SIG-M5 (cell line): ENCODE data around the gene DNAH9.

Experiments
- DNase-seq: peaks from one replicate; lab custom pipeline; 2025; lab: John Stamatoyannopoulos, UW

Gene DNAH9

DNA sequence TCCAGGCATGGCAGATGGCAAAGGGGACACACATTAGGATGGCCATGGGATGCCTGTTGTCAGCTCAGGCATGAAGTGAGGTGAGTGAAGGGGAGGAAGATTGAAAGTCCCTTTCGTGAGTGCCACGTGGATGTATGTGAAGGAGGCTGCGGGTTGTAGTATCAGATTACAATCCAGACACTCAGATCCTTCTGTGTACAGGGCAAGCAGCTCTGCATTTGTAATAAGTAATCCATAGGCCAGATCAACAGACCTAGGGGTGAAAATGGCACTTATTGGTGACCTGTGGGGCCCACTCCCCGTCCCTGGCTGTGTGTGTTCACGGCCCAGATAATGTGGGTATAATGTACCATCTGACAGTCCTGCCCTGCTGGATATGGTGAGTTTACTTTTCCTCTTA lies 159.5 kb downstream of the DNAH9 start:
- no peak for DNase-seq

GRCh38 chr17:11768106-11768505 lies 169.8 kb downstream of the DNAH9 start:
- DNase-seq, result no peak

GRCh38 chr17:11768981-11769380 lies 170.7 kb downstream of the DNAH9 start:
- no peak for DNase-seq

GRCh38 chr17:11772031-11772430 lies 173.8 kb downstream of the DNAH9 start:
- no peak for DNase-seq

DNA sequence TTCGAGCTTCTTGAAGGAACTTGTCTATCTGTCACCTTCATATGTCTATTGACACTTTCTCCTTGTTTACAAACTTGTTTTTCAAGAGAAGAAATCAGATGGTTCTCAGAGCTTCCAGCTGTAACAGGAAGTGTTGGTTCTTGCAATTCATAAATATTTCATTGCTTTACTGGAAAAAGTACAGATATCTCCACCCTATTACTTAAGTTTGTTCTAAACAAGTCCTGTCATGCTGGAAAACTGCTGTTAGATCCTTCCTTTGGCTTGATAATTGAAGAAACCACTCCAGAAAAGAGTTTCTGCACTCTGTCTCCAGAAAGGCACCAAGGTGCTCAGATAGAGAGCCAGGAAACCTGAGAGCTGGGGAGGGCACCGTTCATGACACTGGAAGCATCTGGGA lies 181.6 kb downstream of the DNAH9 start:
- no peak for DNase-seq

DNA sequence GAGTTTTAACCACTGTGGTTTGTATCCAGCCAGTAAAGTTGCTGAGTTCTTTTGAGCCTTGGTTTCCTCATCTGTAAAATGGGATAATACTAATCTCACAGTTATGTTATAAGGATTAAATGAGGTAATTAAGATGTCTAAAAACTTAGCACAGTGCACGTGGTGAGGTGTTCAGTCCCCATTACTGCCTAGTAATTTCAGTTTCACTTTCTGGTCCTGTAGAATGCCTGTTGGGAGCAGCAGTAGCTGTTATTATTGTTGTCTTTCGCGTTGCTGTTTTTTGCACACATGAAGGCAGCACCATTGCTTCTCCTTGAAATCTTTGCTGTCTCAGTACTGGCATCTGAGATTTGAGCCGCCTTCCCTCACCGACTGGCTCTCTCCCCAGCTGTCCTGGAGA lies 182.4 kb downstream of the DNAH9 start:
- DNase-seq, result no peak

GRCh38 chr17:11786711-11787438 lies 188.6 kb downstream of the DNAH9 start:
- DNase-seq, result no peak

GRCh38 chr17:11795906-11796305 lies 197.6 kb downstream of the DNAH9 start:
- DNase-seq, result no peak

DNA sequence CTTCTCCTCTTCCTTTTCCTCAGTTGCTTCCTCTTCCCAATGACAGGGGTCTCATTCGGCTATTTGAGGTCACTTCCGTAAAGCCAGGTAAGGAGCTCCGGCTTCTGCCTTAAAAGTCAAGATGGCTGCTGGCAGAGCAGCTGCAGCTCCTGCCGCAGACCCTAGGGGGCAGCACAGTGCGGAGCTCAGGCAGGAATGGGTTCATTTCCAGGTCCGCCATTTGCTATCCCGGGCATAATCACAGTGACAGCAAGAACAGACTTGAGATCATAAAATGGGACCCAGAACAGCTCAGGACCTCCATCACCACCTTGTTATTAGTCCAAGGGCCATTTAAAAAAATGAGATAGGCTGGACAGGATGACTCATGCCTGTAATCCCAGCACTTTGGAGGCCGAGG lies 199.5 kb downstream of the DNAH9 start:
- DNase-seq, result no peak

- no peak for DNase-seq
Measured at GRCh38 chr17:11803231-11803969, 205.1 kb downstream of the DNAH9 start.

DNA sequence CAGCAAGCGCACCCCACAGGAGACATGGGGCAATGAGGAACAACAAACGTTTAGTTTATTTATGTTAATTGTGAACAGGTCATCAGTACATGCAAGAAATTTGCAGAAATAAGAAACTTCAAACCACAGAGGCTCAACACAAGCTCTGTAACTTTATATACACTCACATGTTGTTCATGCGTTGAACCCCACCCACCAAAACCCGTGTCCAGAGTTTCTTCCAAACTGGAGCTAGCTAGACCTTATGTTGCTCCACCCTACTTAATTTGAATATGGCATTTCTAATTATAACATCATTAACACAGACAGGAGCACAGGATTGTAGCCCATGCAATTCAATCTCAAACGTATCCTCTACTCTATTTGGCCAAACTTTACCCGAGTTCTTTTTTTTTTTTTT lies 206.9 kb downstream of the DNAH9 start:
- DNase-seq, result no peak

- DNase-seq, result no peak
Measured at GRCh38 chr17:11805952-11806351, 207.7 kb downstream of the DNAH9 start.

DNA sequence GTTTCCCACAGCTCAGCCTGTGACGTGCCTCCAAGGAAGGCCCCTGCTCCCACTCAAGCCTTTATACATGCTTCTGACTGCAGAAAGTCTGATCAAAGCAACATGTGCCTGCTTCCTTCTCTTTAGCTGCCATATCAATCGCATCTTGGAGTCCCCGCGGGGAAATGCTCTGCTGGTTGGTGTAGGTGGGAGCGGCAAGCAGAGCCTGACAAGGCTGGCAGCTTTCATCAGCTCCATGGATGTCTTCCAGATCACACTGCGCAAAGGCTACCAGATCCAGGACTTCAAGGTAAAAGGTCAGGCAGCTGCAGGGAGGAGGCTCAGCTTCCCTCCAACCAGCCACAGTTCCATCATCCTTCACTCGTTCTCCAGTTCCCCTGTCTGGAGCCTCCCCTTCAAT lies 209.3 kb downstream of the DNAH9 start:
- DNase-seq, result no peak

- no peak for DNase-seq
Measured at GRCh38 chr17:11813278-11813677, 215.0 kb downstream of the DNAH9 start.

DNA sequence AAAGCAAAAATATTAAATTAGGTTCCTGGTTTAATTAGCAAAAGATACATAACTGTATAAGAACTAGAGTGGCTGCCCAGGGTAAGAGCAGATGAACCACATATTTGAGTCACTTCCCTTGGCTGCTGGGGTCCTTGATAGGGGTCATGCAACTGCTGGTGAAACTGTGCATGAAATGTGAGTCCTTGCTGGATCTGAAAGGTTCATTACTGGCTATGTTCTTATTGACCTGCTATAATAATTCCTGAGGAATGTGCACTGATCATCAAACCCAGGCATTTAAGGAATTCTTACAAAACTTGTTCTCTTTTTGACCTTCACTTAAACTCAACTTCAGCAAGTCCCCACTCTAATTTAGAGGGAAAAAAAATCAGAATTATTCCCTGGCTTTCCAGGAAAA lies 215.6 kb downstream of the DNAH9 start:
- DNase-seq, result no peak

GRCh38 chr17:11814655-11815262 lies 216.5 kb downstream of the DNAH9 start:
- no peak for DNase-seq

DNA sequence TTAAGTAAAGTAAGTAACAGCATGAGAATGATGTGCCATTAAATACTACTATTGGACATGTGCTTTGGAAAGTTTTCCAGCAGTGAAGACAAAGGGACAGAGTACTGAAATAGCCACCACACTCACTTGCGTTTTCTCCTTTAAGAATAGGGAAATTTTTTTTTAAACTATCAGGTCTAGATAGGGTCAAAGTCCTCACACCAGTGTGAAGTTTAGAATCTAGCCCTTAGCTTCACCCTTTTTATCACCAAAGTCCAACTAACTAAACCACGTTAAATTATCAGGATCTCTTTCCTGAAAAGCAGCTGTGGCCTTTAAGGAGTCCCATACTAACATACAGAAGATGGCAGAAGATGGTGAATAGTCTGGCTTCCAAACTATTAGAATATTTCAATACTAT lies 218.1 kb downstream of the DNAH9 start:
- no peak for DNase-seq

GRCh38 chr17:11823862-11824261 lies 225.6 kb downstream of the DNAH9 start:
- no peak for DNase-seq

DNA sequence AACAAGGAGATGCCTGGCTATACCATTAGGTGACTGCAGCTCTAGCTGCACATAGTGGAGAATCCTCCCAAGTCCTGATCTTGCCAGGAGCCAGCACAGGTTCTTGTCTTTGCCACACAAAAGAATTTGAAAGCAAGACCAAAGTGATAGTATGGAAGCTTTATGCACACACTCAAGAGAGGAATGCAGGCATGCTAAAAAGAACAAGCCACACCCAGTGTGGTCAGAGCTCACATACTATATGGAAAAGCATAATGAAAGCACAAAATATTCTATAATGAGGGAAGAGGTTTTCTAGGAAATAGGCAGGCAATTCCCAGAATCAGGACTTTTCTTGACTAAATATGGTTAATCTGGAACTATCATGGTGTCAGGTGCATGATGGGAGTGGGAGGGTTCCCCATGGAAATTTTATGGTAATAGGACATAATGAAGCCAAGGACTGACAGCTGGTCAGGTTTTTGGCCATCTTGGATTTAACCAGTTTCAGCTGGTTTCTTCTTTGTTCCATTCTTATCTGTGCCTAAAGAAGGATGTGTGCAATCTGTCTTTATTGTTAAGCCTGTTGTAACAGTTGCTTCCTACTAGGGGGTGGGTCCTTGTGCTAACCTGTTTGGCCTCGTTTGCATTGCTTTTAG lies 227.4 kb downstream of the DNAH9 start:
- DNase-seq, result no peak

DNA sequence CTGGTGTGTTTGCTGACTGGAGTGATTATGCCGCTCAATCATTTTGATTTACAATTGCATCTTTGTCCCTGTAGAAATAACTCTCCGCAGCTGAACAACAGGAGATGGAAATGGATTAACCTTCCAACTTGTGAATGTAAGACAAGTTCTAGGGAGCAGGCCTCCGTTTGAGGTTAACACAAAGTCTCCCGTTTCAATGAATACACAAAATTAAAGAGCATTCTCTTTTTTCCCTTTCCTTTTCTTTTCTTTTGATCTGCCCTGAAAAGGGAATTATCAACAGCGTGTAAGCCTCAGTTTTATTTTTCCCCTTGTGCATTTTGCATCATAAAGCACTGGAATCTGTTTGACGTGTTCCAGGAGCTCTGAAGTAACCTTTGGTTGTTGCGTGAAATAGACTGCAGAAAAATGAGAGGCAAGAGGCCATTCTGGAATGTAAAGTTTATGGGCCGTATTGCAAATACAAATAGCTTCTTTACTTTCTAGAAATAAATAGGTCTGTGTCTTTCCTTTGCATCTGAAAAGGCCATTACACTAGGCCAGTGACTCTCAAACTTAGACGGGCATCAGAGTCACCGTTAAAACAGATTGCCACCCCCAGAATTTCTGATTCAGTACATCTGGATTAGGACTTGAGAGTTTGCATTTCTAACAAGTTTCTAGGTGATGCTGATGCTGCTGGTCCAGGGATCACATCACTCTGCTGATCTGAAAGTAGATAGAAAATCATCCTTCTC lies 234.3 kb downstream of the DNAH9 start:
- no peak for DNase-seq

GRCh38 chr17:11836508-11836907 lies 238.2 kb downstream of the DNAH9 start:
- DNase-seq, result no peak

GRCh38 chr17:11840052-11840451 lies 241.8 kb downstream of the DNAH9 start:
- DNase-seq, result no peak
